CD4-positive, alpha-beta T cell treated with Interleukin-17A for 4 hours (primary cell): Measurements from ENCODE around the gene OR2A25.
"Not testable (repeated sequence)": the region's sequence is repeated elsewhere in the genome, so short reads cannot be mapped to it uniquely, and the experiment has no call there.

Source experiments
- DNase-seq: peaks from one replicate; pipeline ENCODE4 v3.0.0-alpha.2; 2020; ENCODE audit warnings: mixed read lengths

The OR2A25 gene, protein sequence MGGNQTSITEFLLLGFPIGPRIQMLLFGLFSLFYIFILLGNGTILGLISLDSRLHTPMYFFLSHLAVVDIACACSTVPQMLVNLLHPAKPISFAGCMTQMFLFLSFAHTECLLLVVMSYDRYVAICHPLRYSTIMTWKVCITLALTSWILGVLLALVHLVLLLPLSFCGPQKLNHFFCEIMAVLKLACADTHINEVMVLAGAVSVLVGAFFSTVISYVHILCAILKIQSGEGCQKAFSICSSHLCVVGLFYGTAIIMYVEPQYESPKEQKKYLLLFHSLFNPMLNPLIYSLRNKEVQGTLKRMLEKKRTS

DNA sequence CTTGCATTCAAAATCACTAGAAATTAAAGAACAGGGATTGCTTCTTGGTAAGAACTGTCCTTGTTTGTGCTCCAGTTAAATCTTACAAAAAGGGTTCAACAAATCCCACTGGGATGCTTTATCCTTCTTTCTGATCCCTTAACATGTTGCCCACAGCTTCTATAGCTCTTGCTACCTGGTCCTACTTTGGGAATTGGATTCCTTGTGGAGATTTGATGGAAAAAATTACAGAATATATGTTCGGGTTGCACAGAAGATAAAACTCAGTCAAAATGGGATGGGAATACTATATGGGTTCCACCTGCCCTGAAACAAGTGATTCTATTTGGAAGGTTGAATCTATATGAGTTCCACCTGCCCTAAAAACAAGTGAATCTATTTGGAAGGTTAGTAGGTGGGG lies at the start of gene OR2A25:
Gene OR2A25 (plus strand): TSS at position 301 of the 400 bp plus-strand sequence. CDS start 4,409 bp downstream, outside the sequence.
- DNase-seq, result no peak

DNA sequence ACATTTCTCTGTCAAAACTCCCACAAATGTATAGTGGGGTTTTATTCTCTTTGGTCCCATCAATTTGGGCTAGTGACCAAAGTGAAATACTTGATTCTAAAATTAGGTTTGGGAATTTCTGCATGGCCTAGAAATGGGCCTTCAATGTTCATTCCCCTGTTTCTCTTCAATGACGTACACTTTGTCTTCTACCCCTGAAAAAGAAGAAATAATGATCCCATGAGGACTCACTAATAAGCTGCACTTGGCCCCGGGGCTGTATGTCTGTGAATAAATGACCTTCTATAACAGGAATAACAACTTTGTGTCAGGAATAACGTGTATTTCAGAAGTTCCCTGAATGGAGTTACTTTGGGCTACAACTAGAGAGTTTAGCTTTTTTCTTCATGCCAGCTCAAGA lies 49.3 kb upstream of the OR2A25 start:
- no peak for DNase-seq

DNA sequence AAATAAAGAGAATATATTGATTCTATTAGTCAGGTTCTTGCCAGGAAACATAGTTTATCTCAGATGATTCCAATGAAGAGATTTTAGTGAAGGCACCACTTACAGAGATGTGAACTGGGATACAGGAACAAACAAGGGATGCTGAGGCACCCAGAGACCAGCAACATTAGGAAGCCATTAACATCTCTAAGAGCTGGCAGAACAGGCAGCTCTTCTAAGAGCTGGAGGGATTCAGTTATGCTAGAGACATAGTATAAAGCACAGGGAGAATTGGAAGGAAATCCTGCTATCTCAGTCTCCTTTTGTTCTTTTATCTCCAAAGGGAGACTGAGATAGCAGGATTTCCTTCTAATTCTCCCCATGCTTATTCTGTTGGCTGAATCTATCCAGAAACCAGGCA lies 47.4 kb upstream of the OR2A25 start:
- DNase-seq, result no peak

DNA sequence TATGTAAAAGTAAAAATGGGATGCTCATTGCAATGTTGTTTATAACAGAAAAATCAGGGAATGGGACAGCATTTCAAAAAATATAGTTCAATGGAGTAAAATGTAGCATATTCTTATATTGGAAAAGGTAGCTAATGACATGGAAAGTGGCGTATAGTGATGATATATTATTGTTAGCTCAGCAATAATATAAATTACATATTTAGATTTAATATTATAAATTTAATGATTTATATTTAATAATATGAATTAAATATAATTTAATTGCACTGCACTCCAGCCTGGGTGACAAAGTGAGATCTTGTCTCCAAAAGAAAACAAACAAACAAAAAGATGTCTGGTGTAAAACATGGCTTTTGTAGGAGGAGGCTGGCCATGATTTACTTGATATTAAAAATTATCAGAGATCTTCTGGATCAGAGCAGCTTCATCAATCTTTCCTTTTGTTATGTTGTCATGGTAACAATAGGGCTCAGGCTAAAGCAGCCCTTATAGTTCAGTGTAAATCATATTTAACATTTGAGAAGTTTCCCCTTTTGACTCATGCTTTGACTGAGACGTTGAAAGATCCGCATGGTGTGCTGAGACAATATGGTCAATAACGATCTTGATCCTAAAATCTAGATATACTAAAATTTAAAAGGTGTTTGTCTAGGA lies 46.3 kb upstream of the OR2A25 start:
- no peak for DNase-seq

DNA sequence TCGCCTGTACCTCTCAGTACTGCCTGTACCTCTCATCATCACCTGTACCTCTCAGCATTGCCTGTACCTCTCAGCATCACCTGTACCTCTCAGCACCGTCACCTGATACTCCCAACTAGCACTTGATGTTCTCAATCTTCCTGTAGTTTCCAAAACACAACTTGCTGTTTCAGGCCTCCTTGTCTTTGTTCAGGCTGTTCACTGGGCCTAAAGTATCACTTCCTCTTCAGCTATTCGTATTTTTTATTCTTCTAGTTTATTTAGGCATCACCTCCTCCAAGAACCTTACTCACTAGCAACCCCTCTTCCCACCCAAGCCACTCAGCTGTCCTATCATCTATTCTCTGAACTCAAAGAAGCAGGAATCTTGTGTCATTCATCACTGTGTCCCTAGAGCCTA lies 45.4 kb upstream of the OR2A25 start:
- no peak for DNase-seq

DNA sequence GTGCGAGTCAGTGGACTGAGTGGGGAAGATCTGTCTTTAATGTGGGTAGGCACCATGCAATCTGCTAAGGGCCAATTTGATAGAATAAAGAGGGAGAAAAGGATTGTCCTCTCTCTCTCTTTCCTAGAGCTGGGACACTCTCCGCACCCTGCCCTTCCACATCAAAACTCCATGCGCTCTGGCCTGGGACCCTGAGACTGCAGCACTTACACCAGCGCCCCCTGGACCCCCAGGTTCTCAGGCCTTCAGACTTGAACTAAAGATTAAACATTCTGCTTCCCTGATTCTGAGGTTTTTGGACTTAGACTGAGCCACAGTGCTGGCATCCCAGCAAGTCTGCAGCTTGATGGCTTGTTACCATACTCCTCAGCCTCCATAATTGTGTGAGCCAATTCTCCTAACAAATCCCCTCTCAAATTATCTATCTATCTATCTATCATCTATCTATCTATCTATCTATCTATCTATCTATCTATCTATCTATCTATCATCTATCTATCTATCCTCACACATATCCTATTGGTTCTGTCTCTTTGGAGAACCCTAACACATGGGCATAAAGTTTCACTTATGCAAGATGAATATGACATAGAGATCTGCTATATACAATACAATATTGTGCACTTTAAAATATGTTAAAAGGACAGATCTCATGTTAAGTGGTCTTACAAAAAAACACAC lies 43.3 kb upstream of the OR2A25 start:
- DNase-seq, result no peak

DNA sequence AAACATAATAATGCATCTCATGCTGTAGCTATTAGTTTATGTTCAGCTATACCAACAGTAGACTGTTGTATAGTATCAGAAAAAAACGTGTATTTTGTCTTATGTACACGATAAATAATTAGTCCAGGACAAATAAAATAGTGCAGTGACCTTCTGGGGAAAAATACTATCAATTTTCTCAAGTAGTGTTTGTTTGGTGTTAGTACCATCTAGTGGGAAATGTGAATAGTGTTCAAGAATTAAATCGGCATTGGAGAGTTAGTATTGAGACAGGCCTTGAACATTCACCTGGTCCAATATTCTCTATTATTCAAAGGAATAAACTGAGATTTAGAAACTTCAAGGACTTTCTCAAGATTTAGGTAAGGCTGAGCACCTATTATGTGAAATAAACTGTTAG lies 42.5 kb upstream of the OR2A25 start:
- DNase-seq, result no peak

DNA sequence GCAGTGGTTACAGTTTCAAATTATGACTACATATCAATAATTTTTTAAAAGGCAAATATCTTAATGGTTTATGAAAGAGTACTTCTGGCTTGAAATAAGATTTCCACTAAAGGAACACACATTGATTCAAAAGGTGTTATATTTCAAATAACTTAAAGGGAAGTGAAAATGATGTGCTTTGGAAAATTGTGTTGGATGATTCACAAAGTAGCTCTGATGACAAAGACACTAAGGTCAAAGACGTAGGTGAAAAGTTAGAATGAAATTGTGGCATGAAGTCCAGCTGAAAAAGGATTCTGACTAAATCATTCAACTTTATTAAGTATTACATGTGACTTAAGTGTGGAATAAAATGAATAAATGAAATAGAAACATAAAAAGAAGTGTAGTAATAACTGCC lies 41.6 kb upstream of the OR2A25 start:
- DNase-seq, result no peak

DNA sequence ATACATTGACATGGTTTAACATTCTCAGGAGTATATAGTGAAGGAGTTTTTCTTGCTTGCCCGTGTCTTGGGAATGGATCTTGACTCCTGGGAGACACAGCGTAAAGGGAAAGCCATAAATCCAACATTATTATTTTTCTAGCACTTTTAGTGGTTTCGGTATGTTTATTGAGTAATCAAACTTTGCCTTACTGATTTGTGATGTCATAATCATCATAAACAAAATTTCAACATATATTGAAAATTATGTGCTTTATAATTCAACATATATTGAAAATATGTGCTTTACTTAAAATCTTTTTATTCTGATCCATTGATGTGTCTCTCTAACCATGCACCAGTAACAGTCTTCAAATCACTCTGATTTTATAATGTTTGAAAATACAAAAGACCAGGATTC lies 41.1 kb upstream of the OR2A25 start:
- DNase-seq, result no peak

DNA sequence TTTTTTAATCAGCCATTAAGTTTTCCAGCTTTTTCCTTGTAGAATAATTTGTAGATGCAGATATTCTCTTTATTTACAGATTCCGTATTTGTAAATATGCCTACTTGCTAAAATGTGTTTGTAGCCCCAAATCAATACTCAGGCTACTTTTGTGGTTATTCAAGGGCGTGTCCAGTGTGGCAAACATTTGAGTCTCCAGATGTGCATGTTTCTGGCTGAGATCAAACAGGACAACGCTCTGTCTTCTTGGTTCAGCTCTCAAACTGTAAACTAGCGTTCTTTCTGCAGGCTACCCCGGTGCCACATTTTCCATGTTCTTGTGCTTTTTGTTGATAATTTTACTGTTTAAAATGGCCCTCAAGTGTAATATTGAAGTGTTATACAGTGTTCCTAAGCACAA lies 37.1 kb upstream of the OR2A25 start:
- DNase-seq, result no peak

DNA sequence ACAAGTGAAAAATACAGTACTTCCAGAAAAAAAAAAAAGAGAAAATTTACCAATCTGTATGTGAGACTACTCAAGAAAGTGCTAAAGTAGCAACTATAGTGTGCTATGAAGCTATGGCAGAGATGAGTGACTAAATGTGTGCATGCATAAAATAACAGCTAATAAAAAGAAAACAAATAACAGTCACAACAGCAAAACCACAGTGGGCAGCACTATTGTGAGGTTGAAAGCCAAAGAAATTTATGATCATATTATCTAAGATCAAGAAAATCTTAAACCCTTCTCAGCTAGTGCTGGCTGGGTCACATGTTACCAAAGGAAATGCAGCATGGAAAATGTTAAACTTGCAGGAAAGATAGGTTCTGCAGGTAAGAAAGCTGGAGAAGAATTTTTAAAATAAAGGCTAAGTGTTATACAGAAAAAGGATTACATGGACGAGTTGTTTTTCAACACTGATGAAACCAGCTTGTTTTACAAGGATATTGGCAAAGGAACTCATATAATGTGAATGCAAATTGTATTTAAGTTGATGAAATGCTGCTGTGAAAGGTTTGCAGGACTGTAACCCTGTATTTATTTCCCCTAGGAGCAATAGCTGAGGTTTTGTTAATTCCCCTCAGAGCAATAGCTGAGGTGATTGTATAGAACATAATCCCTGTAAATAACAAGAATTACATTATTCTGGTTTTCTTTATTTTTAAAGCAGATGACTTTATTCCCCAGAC lies 36.5 kb upstream of the OR2A25 start:
- DNase-seq, result no peak

DNA sequence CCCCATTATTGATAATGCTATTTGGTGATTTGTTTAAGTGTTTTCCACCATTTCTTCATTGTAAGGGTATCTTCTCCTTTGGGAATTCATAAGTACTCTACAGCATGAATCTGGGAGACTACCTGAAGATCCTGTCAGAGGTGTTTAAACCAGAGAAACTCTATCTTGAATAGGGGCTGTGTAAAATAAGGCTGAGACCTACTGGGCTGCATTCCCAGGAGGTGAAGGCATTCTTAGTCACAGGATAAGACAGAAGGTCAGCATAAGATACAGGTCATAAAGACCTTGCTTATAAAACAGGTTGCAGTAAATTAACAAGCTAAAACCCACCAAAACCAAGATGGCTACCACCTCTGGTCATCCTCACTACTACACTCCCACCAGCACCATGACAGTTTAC lies 34.2 kb upstream of the OR2A25 start:
- DNase-seq, result no peak

DNA sequence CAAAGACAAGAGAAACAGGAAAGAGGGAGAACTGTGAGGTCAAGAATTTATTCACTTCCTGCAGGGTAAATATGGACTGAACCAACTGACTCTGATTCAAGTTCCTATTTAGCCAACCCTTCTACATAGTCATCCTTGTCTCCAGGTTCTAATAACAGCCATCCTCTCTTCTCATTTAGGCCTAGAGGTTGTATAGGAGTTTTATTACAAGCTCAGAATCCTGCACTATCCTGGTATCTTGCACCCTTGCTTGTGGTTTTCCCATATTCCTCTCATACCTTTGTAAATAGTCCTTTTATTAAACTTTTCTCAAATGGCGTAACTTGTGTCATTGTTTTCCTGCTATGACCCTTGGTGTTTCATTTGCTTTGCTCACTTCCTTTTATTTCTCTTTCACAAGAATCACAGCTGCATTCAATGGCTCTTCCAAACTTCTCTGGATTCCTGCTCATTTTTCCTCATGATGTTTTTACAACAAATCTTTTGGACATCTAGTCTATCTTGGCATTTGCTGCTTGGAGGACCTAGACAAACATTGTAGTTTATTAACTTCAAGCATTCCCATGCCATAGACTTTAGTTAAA lies 33.2 kb upstream of the OR2A25 start:
- no peak for DNase-seq

DNA sequence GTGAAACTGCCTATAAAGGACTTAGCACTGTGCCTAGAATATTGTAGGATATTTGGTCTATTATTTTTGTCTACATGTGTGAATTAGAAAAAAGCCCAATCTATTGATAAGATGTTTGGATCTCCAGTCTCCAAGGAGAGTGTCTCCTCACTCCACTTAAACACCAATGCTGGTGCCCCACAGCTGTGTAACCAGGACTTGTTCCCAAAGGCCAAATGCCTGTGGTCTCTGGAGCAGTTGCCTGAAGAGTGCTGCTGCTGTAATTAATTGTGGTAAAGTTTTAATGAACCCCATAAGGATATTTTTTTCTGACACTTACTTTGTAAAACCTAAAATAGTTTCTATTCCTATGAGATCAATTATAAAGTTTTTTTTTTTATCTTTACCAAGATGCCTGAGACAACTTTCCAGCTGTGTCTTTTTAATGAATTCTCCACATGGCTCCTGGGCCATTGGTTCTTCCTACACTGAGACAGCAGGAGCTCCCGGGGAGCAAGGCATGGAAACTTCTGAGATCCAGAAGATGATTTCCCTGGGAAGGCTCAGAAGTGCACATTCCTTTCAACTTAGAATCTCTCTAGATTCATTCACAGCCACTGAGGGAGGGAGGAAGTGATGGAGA lies 32.1 kb upstream of the OR2A25 start:
- no peak for DNase-seq

DNA sequence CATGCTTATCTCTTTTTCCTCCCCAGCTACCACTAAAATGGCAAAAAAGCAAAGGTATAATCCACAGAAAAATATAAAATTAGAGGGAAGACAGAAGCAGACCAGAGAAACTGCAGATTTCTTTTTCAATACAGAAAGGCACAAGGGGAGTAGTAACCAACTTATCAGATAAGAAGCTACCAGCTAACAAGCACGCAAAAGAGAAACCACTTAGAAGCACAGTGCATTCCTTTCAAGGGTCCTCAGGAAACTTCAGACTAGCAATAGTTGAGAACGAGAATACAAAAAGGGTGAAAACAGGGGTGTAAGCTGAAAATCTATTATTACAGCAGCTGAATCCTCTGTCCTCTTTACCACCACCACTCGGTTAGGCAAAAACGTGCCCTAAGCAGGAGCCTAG lies 30.7 kb upstream of the OR2A25 start:
- DNase-seq, result no peak

DNA sequence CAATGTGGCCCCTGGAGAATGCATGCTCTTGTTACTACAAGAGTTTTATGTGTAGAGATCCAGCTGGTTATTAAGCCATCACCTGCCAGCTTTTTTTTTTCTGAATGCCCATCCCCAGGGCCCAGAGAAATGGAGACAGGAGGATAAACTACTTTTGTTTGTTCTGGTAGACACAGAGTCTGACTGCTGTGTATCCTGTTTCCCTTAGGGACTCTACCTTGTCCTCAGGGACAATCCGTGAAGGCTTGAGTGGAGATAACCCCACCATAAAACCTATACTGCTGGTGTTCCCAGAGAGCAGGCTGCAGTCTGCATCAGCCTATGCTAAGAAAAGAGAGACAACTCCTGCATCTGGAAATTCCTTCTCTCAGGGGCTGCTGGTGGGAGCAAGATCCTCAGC lies 21.0 kb upstream of the OR2A25 start, which contains the start of gene OR2A5:
Gene OR2A5 (plus strand): TSS at position 301 of the 400 bp plus-strand sequence. CDS start 1,454 bp downstream, outside the sequence.
- DNase-seq, result no peak

DNA sequence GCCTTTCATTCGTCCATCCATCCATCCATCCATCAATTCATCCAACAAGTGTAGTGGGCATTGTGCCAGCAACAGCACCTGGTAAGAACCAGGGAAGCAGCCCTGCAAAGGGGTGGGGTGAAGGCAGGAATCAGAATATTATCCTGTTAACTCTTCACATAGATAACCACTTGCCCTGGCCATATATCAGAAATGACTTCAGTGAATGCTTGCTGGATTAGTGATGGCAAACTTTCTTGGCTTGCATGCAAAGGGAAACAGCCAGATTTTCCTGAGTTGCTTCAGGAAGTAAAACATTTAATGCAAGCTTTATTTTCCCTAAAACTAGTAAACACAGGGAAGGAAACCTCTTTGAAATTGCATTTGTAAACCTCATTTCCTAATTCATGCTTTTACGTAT lies 20.1 kb upstream of the OR2A25 start:
- no peak for DNase-seq

DNA sequence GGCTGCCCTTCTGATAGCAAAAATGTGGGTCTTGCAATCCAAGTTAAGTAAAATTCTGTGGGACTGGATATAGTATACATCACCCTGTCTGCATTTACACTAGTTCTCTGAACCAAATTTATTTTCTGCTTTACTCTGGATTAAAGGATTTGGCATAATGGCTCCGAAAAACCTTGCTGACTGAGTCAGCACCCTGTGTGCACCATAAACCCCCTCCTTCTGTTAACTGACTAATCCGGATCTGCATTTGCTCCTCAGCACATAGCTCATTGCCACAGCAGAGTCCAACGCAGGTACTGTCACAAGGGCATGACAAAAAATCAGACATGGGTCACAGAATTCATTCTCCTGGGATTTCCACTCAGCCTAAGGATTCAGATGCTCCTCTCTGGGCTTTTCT lies 19.5 kb upstream of the OR2A25 start:
- no peak for DNase-seq

DNA sequence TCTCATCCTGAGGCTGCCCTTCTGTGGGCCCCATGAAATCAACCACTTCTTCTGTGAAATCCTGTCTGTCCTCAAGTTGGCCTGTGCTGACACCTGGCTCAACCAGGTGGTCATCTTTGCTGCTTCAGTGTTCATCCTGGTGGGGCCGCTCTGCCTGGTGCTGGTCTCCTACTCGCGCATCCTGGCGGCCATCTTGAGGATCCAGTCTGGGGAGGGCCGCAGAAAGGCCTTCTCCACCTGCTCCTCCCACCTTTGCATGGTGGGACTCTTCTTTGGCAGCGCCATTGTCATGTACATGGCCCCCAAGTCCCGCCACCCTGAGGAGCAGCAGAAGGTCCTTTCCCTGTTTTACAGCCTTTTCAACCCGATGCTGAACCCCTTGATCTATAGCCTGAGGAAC lies 18.7 kb upstream of the OR2A25 start:
- DNase-seq, result not testable (repeated sequence)

DNA sequence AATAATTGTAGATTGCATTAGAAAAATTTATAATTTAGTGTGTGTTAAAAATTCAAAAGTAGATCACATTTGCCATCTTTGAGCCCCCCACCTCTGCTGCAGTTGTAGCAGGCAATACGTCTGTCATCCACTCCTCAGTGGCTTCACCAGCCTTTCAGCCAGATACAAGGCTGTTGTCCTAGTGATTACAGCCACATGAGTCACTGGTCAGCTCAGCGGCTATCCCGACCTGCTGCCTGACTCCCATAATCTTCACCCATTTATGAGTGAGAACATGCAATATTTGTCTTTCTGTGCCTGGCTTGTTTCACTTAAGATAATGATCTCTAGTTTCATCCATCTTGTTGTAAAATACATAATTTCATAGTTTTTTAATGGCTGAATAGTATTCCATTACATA lies 11.7 kb upstream of the OR2A25 start:
- no peak for DNase-seq

DNA sequence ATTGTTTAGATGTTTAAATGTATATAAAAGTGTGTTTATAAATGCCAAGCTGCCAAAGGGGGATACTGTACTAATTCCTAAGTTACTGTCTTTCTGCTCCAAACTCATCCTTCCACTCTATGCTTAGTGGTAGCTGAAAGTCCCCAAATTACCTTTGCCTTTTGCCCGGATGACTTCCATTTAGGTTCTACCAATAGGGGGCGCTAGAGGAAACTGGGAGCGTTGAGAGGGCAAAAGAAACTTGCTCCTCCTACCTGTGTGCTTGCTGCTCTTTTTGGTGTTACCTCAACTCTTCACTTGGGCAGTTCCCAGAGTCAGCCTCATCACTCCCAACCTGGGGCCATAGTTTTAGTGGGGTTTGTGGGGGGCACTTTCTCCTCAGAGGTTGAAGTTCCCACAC lies 5.9 kb upstream of the OR2A25 start:
- no peak for DNase-seq

DNA sequence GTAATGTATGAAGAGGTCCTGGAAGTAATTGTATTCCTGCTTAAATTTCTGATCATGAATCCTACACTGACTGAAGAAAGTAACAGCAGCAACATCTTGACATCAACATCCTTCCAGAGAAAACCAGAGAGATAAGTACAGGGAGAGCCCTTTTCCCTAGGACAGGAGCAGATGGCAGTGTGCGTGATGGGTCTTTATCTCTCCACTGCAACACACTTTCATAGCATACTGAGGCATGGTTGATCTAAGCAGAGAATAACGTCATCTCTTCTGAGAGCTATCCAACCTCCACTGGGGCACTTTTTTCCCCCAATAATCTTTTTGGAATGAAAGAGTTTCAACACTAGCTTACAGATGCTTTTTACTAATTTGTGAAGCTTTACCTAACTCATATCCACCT lies 342 bp downstream of the OR2A25 start:
- no peak for DNase-seq

DNA sequence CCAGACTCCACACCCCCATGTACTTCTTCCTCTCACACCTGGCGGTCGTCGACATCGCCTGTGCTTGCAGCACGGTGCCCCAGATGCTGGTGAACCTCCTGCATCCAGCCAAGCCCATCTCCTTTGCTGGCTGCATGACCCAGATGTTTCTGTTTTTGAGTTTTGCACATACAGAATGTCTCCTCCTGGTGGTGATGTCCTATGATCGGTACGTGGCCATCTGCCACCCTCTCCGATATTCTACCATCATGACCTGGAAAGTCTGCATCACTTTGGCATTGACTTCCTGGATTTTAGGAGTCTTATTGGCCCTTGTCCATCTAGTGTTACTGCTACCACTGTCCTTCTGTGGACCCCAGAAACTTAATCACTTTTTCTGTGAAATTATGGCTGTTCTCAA lies 4.8 kb downstream of the OR2A25 start:
- DNase-seq, result no peak
